Kidney epithelial cell (primary cell): ENCODE data around the gene MPV17L2. TPM values are rescaled to one million over a fixed set of nuclear protein-coding genes. Genes with fewer than 3 reads are reported as not detected.

Source experiments
- DNase-seq: peaks from one replicate; pipeline ENCODE4 v3.0.0-alpha.2; 2010; ENCODE audit warnings: low read depth
- H3K27me3 ChIP-seq: 2 replicates; pipeline ENCODE4 v1.6.0; 2011; ENCODE audit warnings: low read length; ENCODE audit not compliant: control insufficient read depth, insufficient read depth
- H3K36me3 ChIP-seq: 2 replicates; pipeline ENCODE4 v1.5.1; 2011; ENCODE audit warnings: low read length; ENCODE audit not compliant: control insufficient read depth, insufficient read depth
- H3K4me3 ChIP-seq: 2 replicates; pipeline ENCODE4 v1.5.1; 2011; ENCODE audit warnings: low read depth, mild to moderate bottlenecking, control low read depth, low read length
- CTCF ChIP-seq: IDR thresholded peaks from 2 replicates; pipeline ENCODE4 v1.5.1; 2011; ENCODE audit warnings: mild to moderate bottlenecking, moderate library complexity, low read length, control low read depth, inconsistent platforms; ENCODE audit not compliant: insufficient read depth, poor library complexity, severe bottlenecking
- total RNA-seq: library from RNA; depleted of rRNA; stranded (reverse); fragments of >200 nt; gene quantifications from 2 replicates; pipeline ENCODE4 v1.2.3, GENCODE V29; 2015

The MPV17L2 gene
- total RNA-seq, 1 donor from 2014 or later, result 70.6 TPM

DNA sequence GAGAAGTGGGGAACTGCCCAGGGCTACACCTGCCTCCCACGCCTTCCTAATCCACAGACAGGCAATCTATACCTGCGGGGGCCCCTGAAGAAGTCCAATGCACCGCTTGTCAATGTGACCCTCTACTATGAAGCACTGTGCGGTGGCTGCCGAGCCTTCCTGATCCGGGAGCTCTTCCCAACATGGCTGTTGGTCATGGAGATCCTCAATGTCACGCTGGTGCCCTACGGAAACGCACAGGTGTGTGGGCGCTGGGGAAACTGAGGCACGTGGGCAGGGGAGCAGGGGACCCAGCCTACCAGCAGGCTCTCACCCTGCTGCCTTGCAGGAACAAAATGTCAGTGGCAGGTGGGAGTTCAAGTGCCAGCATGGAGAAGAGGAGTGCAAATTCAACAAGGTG lies 18.0 kb upstream of the MPV17L2 start:
- TF ChIP-seq CTCF, result no peak
- Histone ChIP-seq H3K36me3 (no peaks in the 10 kb centered on the region), H3K4me3 (no peak overlapping the region), H3K27me3 (peaks cover 3% of the 10 kb centered on the region)
- no peak for DNase-seq

- H3K36me3 ChIP-seq, result no peaks in the 10 kb centered on the region
- DNase-seq, result no peak
- H3K27me3 ChIP-seq, result peaks cover 3% of the 10 kb centered on the region
- TF ChIP-seq CTCF, result no peak
- H3K4me3 ChIP-seq, result no peak overlapping the region
Observed at GRCh38 chr19:18176367-18177310, 16.4 kb upstream of the MPV17L2 start.

DNA sequence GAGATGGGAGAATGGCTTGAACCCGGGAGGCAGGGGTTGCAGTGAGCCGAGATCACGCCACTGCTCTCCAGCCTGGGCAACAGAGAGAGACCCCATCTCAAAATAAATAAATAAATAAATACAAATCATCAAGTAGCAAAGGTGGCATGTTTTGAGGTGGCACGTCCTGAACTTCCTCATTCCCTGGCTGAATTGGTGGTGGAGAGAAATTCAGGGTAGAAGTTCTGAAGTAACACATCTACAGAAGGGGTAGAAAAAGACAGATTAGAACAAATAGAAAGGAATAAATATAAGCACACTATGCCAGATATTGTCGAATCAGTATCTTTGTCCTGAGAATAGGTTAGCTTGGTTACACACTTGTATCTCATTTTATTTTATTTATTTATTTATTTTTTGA lies 13.1 kb upstream of the MPV17L2 start:
- no peak for DNase-seq
- H3K4me3 ChIP-seq, result no peak overlapping the region
- no peaks in the 10 kb centered on the region for H3K36me3 ChIP-seq
- no peak for TF ChIP-seq CTCF
- H3K27me3 ChIP-seq, result peaks cover 3% of the 10 kb centered on the region

- Histone ChIP-seq H3K36me3 (no peaks in the 10 kb centered on the region), H3K4me3 (no peak overlapping the region), H3K27me3 (no peaks in the 10 kb centered on the region)
- no peak for TF ChIP-seq CTCF
- no peak for DNase-seq
Observed at GRCh38 chr19:18183529-18183928, 9.5 kb upstream of the MPV17L2 start.

DNA sequence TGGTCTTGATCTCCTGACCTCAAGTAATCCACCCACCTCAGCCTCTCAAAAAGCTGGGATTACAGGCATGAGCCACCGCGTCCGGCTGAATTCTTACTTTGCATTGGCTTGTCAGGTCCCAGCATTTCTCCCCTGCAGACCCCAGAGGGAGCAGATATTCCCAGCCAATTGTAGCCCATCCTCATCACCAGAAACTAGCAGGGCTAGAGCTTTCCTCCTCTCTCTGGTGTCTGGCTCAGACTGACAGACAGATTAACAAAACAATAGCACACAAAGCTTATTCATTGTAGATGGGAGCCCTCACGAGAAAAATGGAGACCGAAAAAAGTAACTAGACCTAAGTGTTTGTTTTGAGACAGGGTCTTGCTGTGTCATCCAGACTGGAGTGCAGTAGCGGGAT lies 7.5 kb upstream of the MPV17L2 start:
- no peak overlapping the region for H3K4me3 ChIP-seq
- no peak for DNase-seq
- no peak for TF ChIP-seq CTCF
- H3K36me3 ChIP-seq, result no peaks in the 10 kb centered on the region
- no peaks in the 10 kb centered on the region for H3K27me3 ChIP-seq

GRCh38 chr19:18190278-18190677 lies 2.7 kb upstream of the MPV17L2 start:
- no peaks in the 10 kb centered on the region for H3K36me3 ChIP-seq
- H3K27me3 ChIP-seq, result no peaks in the 10 kb centered on the region
- no peak for TF ChIP-seq CTCF
- no peak overlapping the region for H3K4me3 ChIP-seq
- no peak for DNase-seq
